ENCODE data around the gene BDH1.

Gene BDH1

DNA sequence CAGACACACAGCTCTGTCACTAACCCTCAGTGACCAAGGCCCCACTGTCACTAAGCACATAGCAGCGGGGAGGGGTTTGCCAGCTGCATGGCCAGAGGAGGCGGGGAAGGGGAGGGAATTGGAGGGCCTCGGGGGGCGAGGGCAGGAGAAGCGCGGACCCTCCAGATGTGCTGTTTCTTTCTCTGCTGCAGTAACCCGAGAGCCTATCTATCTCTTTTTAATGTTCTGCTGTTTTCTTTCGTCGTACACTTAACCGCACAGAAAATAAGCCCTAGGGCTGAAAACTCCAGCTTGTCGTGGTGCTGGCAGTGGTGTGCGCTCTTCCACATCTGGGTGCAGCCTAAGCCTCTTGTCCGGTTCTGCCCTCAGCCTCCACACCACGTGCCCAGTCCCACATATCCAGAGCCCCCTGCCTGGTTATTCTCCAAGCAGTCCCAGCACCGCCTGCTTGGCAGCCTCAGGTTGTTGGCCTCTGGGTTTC, 51.1 kb downstream of the BDH1 start:
- no peak for DNase-seq

DNA sequence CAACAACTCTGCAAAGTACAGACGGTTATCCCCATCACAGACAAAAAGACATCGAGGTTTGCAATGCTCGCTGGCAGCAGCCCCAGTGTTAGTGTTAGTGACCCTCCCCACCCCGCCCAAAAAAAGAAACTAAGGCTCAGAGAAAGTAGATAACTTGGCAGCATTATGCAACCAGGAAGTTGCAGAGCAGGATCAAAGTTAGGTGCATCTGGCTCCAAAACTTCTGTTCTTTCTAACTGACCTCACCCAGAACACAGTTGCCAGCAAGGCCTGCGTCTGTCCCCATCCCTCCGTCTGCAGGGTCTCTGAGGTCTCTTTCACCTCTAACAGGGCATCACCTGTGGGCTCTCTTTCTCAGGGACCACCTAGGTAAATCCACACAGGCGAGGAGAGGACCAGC, 51.5 kb downstream of the BDH1 start:
- no peak for DNase-seq

DNA sequence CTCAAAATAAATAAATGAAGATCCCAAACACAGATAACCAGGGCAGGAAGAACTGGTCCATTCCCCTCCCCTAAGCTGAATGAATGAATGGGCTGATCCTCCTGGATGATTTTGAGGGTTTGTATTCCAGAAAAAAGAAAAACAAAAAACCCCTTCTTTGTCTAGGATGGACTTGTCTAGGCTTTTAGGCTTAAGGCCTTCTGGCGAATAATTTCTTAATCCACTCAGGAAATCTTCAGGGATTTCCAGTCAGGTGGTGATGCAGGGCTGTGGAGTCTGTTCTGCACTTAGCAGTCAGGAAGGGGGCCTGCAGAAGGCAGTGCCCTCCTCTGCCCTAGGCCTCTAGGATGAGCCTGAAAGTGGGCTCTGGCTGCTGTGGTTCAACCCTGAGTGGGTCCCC, 52.1 kb downstream of the BDH1 start:
- no peak for DNase-seq

DNA sequence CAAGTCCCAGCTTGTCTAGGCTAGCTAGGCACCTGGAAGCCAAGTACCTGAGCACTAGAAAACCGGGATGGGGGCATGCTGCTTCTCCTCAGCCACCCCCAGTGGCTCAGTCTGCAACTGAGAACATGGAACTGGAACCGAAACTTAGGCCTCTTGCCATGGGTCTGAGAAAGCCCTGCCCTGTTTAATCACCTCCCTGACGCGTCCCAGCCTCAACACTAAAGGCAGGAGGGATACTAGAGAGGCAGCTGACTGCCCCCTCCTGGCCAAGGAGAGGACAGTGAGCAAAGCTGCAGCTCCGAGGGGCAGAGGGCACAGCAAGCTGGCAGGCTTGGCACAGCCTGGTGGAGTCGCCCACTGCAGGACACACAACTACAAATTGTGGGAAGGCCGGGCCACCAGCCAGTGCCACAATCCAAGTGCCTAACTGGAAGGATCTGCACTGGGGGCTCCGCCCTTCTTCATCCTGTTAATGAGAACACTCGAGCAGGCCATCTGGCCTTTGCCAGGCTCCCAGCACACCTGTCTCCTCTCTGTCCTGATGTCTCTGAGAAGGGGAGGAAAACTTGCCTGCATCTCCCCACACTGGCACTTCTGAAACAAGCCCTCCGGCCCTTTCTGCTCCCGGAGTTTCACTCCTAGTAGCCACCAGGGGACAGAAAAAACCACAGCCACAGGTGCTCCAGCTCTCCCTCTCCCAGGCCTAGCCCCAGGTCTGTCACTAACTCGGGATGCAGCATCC, 53.7 kb downstream of the BDH1 start:
- DNase-seq, result peak; percentile 52

DNA sequence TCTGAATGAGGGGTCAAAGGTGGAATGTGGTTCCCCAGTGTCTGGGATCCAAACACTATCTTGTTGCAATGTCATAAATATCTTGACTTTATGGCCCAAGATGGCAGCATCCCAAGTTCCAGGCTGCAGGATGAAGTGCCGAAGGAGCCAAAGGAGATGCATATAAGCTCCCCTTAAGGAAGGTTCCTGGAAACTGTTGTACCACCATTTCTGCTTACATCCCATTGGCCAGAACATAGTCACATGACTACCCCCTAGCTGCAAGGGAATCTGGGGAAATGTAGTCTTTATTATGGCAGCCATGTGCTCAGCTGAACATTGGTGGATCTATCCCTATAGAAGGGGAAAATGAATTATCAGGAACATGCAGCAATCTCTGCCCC, 54.3 kb downstream of the BDH1 start:
- DNase-seq, result no peak

DNA sequence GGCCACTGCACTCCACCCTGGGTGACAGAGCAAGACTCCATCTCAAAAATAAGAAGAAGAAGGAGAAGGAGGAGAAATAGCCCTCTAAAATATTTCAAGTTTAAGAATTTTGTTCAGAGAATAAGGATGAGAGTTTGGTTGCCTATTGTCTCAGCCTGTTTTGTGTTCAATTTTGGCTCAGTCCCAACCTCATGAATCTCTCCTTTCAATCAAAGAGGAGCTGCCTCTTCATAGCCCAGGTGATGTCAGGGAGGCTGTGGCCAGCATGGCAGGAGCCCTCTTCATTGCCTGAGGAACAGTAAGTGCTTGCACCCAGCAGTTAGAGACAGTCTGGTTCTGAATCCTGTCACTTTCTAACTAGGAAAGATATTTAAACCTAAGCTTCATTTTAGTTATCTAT, 55.0 kb downstream of the BDH1 start:
- no peak for DNase-seq

DNA sequence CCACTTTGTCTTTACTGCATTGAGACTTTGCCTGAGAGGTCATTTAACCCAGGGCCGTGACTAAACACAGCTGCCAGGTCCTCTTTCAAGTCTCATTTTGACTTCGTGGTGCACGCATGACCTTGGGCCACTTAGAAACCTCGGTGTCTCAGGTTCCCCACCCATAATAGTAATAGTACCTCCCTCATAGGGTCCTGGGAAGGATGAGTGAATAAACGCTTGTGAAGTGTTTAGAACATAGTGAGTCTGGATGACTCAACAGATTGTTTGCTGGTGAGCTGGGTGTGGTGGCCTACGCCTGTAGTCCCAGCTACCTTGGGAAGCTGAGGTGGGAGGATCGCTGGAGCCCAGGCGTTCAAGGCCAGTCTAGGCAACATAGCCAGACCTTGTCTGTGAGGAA, 56.3 kb downstream of the BDH1 start:
- DNase-seq, result no peak

DNA sequence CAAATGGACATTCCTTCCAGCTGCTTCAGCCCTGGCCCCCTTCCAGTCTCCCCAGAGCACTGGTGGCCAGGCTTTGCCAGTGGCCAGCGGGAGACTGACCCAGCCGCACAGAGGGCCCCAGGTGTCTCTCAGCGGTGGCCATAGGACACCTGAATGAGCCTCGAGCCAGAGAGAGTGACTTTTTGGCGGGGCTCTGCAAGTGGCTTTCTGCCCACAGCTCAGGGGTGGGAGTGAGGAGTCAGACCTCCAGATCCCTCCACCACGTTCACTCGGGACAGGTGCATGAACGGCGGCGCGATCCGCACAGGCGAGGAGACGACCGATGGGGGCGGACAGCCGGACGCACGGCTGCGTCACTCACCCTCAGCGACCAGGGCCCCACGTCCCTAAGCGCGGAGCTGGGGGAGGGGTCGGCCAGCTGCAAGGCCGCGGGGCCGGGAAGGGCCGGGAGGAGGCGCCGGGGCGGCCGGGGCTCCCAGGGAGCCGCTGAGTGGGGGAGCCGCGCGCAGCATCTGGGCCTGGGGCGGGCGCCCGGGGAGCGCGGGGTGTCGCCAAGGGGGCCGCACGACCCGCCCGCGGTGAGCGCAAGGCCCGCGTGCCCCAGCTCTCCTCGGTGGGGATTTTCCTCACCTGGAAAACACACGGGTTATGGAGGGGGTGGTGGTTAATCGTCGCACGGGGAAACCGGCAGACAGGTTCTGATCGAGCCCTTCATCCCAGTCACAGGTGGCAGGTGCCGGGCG, 57.1 kb downstream of the BDH1 start:
- no peak for DNase-seq

DNA sequence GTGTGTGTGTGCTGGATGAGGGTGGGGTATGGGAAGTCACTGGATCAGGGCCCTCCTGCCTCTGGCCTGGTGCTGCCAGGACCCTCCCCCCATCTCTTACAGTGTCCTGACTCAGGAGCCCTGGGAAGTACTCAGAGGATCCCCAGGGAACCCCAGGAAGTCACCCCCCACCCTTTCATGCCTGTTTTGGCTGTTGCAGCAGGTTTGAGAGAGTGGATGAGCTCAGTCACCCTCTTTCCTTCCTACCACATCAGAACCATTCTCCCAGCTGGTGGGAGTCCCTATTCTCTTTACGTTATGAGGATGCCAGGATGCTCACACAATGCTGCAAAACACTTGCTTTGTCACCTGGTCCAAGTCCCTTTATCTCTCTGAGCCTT, 59.0 kb downstream of the BDH1 start:
- no peak for DNase-seq

DNA sequence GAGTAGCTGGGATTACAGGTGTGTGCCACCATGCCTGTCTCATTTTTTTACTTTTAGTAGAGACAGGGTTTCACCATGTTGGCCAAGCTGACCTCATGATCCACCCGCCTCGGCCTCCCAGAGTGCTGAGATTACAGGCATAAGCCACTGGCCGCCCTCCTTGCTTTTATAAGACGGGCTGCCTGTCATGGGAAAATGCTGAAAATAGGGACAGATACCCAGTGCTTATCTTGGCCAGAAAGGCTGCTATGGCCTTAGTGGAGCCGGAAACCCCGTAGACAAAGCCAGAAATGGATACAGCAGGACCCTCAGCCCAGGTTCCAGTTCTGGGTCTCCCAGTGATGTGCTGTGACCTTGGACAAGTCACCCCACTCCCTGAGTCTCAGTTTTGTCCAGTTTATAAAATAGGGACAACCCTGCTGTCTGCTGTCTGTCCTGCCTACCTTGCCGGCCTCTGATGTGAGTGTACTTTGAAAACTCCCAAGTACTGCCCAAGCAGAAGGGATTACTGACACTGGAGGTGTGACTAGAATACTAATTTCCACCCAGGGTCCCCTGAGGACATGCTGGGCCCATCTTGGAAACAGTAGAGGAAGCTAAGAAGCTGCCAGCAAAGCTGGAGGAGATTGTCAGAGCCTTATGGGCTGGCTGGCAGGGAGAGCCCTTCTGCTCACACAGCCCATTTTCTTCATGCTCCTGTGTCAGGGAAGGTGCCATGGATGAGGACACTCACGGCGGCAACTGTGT, 59.6 kb downstream of the BDH1 start:
- no peak for DNase-seq

DNA sequence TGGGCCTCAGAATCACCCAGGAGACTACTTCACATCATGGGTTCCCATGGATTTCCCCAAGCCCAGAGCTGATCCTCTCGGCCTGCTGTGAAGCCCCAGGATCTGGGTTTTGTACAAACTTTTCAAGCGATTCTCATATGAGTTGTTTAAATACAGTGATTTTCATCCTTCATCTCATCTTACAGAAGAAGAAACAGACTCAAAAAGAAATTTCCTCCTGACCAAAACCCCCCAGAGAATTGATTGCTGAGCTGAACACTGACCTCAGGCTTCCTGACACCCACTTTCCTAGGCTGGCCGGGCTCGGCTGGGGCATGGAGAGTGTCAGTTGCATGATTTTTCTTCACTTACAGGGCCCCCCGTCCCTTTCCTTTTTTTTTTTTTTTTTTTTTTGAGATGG, 60.3 kb downstream of the BDH1 start:
- DNase-seq, result no peak

DNA sequence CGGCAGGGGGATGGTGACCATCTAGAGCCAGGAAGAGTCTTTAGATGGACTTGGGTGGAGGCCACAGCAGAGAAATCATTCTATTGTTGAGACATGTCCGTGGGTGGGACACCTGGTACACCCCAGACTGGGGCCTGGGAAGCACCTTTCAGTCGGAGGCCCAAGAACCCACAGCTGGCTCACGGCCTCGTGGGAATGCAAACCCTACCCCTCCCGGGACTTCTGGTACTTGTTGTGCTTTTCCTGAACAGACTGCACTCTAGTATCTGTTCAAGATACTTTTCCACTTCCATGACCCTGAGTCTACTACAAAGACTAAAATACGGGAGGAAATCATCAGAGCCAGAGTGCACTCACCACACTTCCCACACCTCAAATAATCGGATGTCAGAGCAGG, 60.7 kb downstream of the BDH1 start:
- no peak for DNase-seq

DNA sequence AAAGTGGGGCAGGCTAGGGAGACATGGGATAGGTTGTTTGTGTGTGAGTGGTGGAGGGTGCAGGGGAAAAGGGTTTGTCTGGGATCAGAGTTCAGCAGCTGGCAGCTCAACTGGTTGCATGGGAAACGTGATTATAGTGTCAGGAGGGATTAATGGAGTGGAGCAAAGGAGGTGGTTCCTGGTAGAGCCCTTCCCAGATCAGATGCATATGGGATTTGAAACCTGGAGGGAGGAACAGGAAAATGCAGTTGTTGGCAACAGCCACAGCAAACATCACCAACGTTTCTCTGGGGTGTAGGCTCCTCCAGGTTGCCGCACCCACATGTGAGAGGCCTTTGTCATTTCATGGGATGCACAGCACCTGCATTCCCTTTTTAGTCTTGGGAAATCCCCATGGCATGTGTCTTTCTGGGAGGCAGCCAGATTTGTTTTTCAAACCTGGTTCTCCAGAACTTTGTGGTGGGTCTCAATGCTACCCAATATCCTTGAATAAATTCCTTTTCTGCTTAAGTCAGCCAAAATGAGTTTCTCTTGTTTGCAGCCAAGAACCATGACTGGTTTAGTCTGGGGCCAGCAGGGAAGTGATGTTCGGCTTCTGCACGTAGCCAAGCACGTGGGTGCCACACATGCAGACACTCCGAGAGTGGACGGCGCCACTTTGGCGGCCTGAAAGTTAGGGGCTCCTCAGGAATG, 61.3 kb downstream of the BDH1 start:
- DNase-seq, result no peak

DNA sequence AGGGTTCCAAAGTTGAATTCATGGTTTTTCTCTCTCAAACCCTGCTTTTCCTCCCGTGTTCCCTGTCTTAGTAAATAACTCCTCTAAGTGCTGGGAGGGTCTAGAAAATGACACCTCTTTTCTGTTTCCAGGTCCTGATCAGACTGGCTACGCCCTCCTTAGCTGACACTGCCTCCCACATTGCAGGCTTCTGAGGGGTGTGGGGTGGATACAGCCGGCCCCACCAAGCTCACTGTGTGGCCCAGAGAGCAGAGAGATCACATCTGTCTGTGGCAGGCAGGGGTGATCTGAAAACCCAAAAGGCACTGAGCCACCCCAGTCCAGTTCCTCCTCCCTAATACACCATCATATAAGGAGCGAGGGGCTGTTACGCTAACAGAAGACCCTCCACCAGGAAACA, 62.7 kb downstream of the BDH1 start:
- DNase-seq, result no peak

DNA sequence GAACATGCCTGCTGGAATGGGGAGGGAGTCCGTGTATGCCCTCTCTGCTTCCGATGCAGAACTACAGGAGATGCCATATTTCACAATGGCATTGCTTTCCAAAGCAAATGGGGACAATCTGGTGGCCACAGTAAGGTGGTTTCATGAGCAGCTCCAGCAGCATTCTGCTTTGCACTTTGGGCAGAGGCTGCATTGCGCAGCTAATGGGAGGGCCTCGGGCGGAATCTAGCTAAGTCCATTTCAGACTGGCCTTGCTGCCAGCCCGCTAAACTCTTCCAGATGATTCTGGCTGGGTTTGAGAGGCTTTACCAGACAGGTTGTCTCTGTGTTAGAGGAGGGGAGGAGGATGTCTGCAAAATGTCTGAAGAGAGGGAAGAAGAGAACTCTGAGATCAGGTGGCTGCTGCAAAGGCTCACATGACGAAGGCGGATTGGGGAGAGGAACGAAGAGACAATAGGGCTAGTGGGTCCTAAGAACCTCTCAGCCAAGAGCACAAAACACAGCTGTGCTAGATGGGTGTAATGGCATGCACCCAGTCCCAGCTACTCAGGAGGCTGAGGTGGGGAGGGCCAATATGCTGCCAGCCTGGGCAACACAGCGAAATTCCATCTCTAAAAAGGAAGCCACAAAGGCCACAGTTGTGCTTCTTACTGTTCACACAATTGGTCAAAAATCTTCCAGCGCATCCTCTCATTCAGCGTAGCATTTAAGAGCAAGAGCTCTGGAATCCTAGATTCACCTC, 63.7 kb downstream of the BDH1 start:
- no peak for DNase-seq

DNA sequence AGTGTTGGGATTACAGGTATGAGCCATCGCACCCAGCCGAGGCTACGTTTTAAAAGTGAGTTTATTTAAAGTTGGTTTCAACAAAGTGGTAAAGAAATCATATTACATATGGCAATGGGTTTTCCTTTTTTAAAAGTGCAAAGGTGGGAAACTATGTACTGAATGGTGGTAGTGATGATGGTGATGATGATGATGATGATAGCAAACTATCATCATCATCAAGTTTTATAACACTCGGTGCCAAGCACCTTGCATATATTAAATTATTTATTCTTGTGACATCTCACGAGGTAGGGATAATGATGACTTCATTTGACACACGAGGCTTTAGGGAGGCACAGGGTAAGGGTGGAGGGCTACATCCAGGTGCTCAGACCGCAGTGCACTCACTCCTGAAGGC, 64.3 kb downstream of the BDH1 start:
- no peak for DNase-seq

DNA sequence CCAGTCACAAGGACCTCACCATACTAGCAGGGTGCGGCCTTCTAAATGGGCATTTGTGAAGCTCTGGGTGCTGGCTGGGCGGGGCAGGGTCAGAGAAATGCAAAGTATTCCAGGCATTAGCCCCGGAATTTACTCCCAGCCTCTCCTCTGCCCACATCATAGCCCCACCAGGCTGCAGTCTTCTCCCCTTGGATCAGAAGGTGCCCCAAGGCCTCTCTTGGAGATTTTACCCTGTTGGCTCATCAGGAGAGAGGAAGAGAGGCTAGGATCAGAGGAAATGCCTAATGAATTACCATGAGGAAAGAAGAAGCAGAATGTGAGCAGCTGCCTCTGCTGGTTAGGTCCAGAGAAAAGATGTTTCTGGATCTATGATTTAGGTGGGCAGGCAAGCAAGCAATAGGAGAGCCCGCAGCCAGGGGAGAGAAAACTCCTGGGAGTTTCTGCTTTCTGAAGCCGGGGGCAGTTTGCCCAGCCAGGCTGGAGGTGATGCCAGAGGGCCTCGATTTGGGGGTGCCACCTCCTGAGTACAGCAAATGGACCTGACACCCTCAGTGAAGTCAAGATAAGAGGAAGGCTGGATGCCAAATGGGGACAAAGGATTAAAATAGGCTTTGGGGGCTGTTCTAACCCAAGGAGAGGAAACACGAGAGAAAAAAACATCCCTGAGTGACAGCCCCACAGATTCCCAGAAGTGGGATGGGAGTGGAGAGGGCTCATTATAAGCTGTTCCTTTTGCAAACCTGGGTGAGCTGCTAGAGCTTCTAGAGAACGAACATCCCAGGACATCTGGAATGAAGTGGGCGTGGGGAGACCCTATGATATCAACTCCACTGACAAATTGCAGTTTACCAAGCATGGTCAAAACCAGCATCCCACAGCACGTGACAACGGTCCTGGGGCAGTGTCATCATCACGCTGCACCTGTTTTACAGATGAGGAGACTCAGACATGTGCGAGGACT, 65.4 kb downstream of the BDH1 start:
- DNase-seq, result no peak

DNA sequence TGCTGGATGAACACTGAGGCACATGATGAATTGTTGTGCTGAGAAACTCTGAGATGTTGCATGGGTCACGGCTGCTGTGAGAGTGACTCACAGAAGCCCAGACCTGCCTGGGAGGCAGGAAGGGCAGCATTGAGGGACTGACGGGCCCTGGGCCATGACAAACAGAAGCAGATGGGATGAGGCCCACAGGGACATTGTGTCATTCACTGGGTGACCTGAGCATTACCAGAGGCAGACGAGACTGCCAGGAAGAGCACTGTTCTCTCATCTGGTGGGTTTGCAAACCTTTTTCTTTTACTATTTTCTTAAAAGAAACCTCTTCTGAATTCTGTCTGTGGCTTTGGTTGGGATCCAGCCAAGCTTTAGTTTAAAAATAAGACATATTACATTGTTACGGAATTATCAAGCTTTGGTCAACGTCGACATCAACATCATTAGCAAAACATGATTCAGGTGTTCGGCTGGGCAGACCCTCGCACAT, 67.8 kb downstream of the BDH1 start:
- DNase-seq, result no peak

DNA sequence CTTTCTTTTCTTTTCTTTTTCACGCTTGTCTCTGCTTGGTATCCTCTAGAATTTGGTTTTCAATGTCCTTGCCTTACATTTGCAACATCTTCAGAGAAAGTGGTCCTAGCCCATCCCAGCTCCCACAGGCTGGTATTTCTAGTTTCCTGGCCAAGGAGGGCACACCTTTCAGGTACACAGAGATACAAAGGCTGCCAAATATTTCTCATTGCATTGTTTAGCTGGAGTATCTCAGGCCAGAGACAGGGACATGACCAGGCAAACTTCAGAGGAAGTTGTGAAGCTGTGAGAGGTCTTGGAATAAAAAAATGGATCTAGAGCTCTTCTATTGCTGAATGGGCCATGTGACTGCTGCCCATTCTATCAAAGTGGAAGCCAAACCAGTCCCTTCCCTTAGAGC, 68.9 kb downstream of the BDH1 start:
- DNase-seq, result no peak

DNA sequence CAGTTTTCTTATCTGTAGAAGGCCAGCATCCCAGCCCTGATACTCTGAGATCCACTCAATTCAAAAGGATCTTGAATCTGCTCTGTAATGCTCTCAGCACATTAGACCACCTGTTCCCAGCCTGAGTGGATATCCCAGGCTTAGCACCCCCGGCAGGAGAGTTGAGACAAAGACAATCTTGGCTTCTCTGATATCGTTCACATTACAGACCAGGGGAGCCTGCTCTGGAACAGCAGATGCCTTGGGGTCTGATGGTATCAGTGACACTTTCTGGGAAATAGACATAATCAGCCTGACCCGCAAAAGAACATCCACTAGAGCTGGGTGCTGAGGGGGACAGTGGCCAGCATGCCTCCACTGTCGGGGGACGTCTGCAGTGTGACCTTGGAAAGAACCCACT, 70.6 kb downstream of the BDH1 start:
- no peak for DNase-seq

DNA sequence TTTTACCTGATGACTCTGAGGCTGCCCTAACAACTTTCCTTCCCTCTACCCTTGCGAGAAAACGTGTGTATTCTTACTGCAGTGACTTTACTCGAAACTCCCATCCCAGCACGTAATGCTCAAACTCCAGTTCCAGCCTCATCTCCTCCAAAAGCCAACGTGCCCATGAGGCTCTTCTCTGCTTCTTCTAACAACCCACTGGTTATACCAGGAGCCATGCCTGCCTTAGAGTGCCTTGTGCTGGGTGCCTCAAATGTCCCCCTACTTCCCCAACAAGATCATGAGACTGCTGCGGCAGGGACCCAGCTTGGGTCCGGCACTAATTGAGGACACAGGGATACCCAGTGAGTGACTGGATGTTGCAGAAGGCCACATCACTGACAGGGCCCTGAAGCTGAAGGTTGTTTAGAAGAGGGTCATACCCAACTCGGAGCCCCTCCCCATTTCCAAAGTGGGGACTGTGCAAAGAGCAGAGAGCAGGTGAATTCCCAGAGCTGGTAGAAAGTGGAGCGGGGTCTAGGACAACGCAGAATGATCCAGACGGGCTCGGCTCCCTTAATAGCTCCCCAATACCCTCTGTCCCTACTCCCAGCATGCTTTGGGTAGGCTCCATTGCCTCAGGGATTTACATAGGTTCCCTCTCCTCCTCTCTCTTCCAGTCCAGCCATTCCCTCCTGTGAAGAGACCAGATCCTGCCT, 71.4 kb downstream of the BDH1 start:
- DNase-seq, result no peak
